ENCODE results near the gene LTBP2. TPM values are rescaled to one million over a fixed set of nuclear protein-coding genes. Genes with fewer than 3 reads are reported as not detected.

The LTBP2 gene
- total and polyA plus RNA-seq, 2 of the 8 experiments (the other 6 are each of a cell fraction or from before 2014, with no cell fraction given), result 0.48 to 0.89 TPM

DNA sequence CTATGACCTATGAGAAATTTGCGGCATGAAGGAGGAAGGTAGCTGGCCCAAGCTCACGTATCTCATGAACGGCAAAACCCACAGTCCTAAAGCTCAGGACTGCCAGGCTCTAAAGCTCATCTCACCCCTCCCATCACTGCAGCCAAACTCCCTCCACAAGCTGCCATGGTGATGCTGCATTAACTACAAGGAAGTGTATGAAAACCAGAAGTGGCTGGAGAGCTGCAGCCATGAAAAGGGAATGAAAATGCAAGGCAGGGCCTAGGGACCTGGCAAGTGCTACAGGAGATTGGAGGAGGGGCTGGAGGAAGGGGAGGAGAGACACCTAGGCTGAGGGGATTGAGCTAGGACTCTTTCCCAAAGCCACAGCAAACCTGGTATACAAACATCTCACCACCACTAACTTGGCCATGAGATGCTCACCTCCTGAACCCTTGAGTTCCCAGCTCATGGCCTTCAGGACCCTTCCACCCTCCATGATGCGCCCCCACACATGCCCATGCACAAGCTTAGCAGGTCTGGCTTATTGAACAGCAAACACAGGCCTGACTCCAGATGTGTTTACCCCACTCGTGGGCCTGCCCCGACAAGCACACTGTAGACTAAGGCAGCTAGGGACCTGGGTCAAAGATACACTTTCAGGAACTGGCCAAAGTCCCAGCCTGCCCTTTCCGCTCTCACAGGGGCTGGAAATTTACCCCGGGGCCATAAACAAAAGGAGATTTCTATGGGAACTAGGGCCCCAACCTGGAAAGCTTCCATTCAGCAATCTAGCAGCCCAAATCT is 42.0 kb downstream of the LTBP2 start:
- Histone ChIP-seq H4K8ac (ENCODE audit: extremely low read depth, insufficient read depth, low read length) (no peak overlapping the region), H2BK12ac (ENCODE audit: low read depth, low read length) (peak overlapping the region; percentile 43; the same call in 1 of the 2 replicates), H3K56ac (replicated peaks; ENCODE audit: insufficient read length, low read depth, low read length) (no peak overlapping the region), H3K4me2 (ENCODE audit: insufficient read depth in 1 of 2, low read depth in 2 of 2, low read length in 2 of 2) (no peak overlapping the region), H3K36me3 (ENCODE audit: control insufficient read depth in 2 of 4, insufficient read depth in 4 of 4, low read length in 3 of 4) (no peaks in the 10 kb centered on the region), H2AK5ac (ENCODE audit: low read depth, low read length) (no peak overlapping the region), H3K79me1 (ENCODE audit: low read depth, low read length) (no peaks in the 10 kb centered on the region), H3K18ac (ENCODE audit: extremely low read depth, low read length) (peak overlapping the region; percentile 13; the same call in 1 of the 2 replicates), H3K27ac (ENCODE audit: low read depth, low read length) (no peak overlapping the region), H3K4ac (replicated peaks; ENCODE audit: insufficient read length, low read depth, low read length) (no peak overlapping the region), H4K20me1 (replicated peaks in 1 of 2; ENCODE audit: control insufficient read depth in 1 of 2, insufficient read depth in 2 of 2, low read length in 2 of 2) (no peaks in the 10 kb centered on the region), H2BK120ac (replicated peaks; ENCODE audit: low read depth, low read length) (no peak overlapping the region), H2AFZ (ENCODE audit: low read length) (peak overlapping the region; percentile 82; the same call in 1 of the 2 replicates), H4K91ac (replicated peaks; ENCODE audit: insufficient read length, low read length) (no peak overlapping the region), H4K5ac (ENCODE audit: insufficient read length, low read depth, low read length) (no peak overlapping the region), H3K23me2 (ENCODE audit: low read depth, low read length) (no peaks in the 10 kb centered on the region; the same call in 1 of the 2 replicates), H3K9me3 (ENCODE audit: insufficient read depth in 2 of 2, low read depth in 1 of 2, low read length in 1 of 2) (no peaks in the 10 kb centered on the region), H2BK15ac (ENCODE audit: low read length) (no peak overlapping the region), H3K4me3 (ENCODE audit: extremely low read depth in 1 of 4, insufficient read depth in 2 of 4, low read depth in 3 of 4, low read length in 4 of 4) (no peak overlapping the region), H2BK20ac (ENCODE audit: low read length) (no peak overlapping the region; the same call in 1 of the 2 replicates), H3K23ac (ENCODE audit: insufficient read length) (no peak overlapping the region), H3K27me3 (replicated peaks in 1 of 4; ENCODE audit: control insufficient read depth in 3 of 4, extremely low read depth in 1 of 4, insufficient read depth in 3 of 4, low read length in 3 of 4) (no peaks in the 10 kb centered on the region), H3K4me1 (replicated peaks in 1 of 4; ENCODE audit: control insufficient read depth in 3 of 4, insufficient read depth in 4 of 4, low read length in 3 of 4) (peaks cover 0 to 7% (median 5%) of the 10 kb centered on the region in 4 experiments; a peak in 5 of 7 replicates), H2BK5ac (ENCODE audit: low read depth, low read length) (0 out of 2 replicates have a peak overlapping the region, but pooled peaks have one; percentile 7), H3K9ac (replicated peaks in 1 of 4; ENCODE audit: extremely low read depth in 1 of 4, low read depth in 3 of 4, low read length in 3 of 4) (no peak overlapping the region), H3K14ac (ENCODE audit: insufficient read length) (no peak overlapping the region), H3K79me2 (ENCODE audit: control insufficient read depth in 1 of 2, insufficient read depth in 2 of 2, low read length in 2 of 2) (no peaks in the 10 kb centered on the region)
- TF ChIP-seq JUN (IDR thresholded peaks at IDR 0.05; ENCODE audit: low read depth, low read length), result no peak
- no peak for TF ChIP-seq GTF2F1 (IDR thresholded peaks at IDR 0.05; ENCODE audit: borderline replicate concordance, low read depth, low read length)
- TF ChIP-seq BCL11A (IDR thresholded peaks at IDR 0.05; ENCODE audit: low read depth in 2 of 2, low read length in 2 of 2), result no peak
- no peak for TF ChIP-seq SAP30 (IDR thresholded peaks at IDR 0.05; ENCODE audit: insufficient read depth, insufficient replicate concordance, low read length)
- no peak for TF ChIP-seq CBX5 (IDR thresholded peaks at IDR 0.05; ENCODE audit: low read depth, low read length)
- TF ChIP-seq SIRT6 (IDR thresholded peaks at IDR 0.05; ENCODE audit: low read length), result no peak
- POLR2A ChIA-PET (ENCODE audit: partially characterized antibody), result no interaction called here
- CTCF ChIA-PET (ENCODE audit: partially characterized antibody), result interaction anchor here (0.8 to 2.4 kb wide), 12 partner anchors 12 to 69 kb away, joined by 3 to 11 read pairs (median 4); partner anchors contain the start of gene LTBP2
- FAIRE-seq, result no peak
- DNase-seq (ENCODE audit: low read depth in 1 of 2, low spot score in 2 of 2), result no peak
- 87% methylated on average over 8 of the region's 8 CpGs; no CpG with 5 or more reads in 1 of the 2 experiments for WGBS, 2 experiments (ENCODE audit: extremely low coverage in 1 of 2, insufficient coverage in 1 of 2, insufficient read length in 1 of 2, insufficient replicate concordance in 2 of 2, low coverage in 1 of 2, low lambda C conversion rate in 2 of 2, missing lambda C conversion rate in 1 of 2)

All from H1 (cell line).